Mucosa of stomach (tissue), 1 donor: ENCODE measurements around the gene B3GALT4.
"Not testable (repeated sequence)": the region's sequence is repeated elsewhere in the genome, so short reads cannot be mapped to it uniquely, and the experiment has no call there.

ENCODE experiments used
- H3K27me3 ChIP-seq: one replicate; pipeline ENCODE4 v1.7.0; 2013; ENCODE audit warnings: mild to moderate bottlenecking, low read length; ENCODE audit not compliant: control insufficient read depth, insufficient read depth
- H3K36me3 ChIP-seq: one replicate; pipeline ENCODE4 v1.7.0; 2013; ENCODE audit warnings: low read length; ENCODE audit not compliant: control insufficient read depth, insufficient read depth
- H3K4me1 ChIP-seq: one replicate; pipeline ENCODE4 v1.7.0; 2013; ENCODE audit warnings: mild to moderate bottlenecking, low read length; ENCODE audit not compliant: control insufficient read depth, insufficient read depth
- H3K4me3 ChIP-seq: one replicate; pipeline ENCODE4 v1.7.0; 2013; ENCODE audit warnings: low read length
- H3K9ac ChIP-seq: one replicate; pipeline ENCODE4 v1.7.0; 2013; ENCODE audit warnings: mild to moderate bottlenecking, low read length, moderate library complexity
- H3K9me3 ChIP-seq: one replicate; pipeline ENCODE4 v1.7.0; 2013; ENCODE audit warnings: mild to moderate bottlenecking, low read length, moderate library complexity; ENCODE audit not compliant: control insufficient read depth
- donor health status: Pancreatic carcinoma.

B3GALT4 gene

GRCh38 chr6:33250731-33251130 is 26.2 kb upstream of the B3GALT4 start:
- no peaks in the 10 kb centered on the region for H3K9me3 ChIP-seq
- H3K27me3 ChIP-seq: no peaks in the 10 kb centered on the region
- H3K4me3 ChIP-seq: no peak overlapping the region
- H3K9ac ChIP-seq: no peak overlapping the region
- H3K4me1 ChIP-seq: peaks cover 25% of the 10 kb centered on the region
- H3K36me3 ChIP-seq: no peaks in the 10 kb centered on the region

- H3K36me3 ChIP-seq: no peaks in the 10 kb centered on the region
- H3K27me3 ChIP-seq: no peaks in the 10 kb centered on the region
- H3K4me3 ChIP-seq: no peak overlapping the region
- H3K9me3 ChIP-seq: no peaks in the 10 kb centered on the region
- no peak overlapping the region for H3K9ac ChIP-seq
- peaks cover 25% of the 10 kb centered on the region for H3K4me1 ChIP-seq
Measured at GRCh38 chr6:33251395-33252012, 25.4 kb upstream of the B3GALT4 start.

GRCh38 chr6:33252759-33253158 is 24.2 kb upstream of the B3GALT4 start:
- Histone ChIP-seq H3K4me3 (no peak overlapping the region), H3K27me3 (no peaks in the 10 kb centered on the region), H3K9ac (no peak overlapping the region), H3K4me1 (peaks cover 25% of the 10 kb centered on the region), H3K9me3 (no peaks in the 10 kb centered on the region), H3K36me3 (no peaks in the 10 kb centered on the region)

GRCh38 chr6:33254591-33254990 is 22.3 kb upstream of the B3GALT4 start:
- peaks cover 11% of the 10 kb centered on the region for H3K4me1 ChIP-seq
- H3K4me3 ChIP-seq: no peak overlapping the region
- no peaks in the 10 kb centered on the region for H3K9me3 ChIP-seq
- no peaks in the 10 kb centered on the region for H3K36me3 ChIP-seq
- H3K9ac ChIP-seq: no peak overlapping the region
- H3K27me3 ChIP-seq: no peaks in the 10 kb centered on the region

- Histone ChIP-seq H3K9me3 (no peaks in the 10 kb centered on the region), H3K36me3 (peaks cover 7% of the 10 kb centered on the region)
Measured at GRCh38 chr6:33259032-33259431, 17.9 kb upstream of the B3GALT4 start.

GRCh38 chr6:33262490-33262889 is 14.4 kb upstream of the B3GALT4 start:
- peaks cover 22% of the 10 kb centered on the region for H3K36me3 ChIP-seq
- not testable (repeated sequence) for H3K9ac ChIP-seq, H3K27me3 ChIP-seq, H3K4me3 ChIP-seq, H3K4me1 ChIP-seq, H3K9me3 ChIP-seq

More at GRCh38 chr6:33259032-33259431, 17.9 kb upstream of the B3GALT4 start:
- no peaks in the 10 kb centered on the region for H3K4me1 ChIP-seq
- no peaks in the 10 kb centered on the region for H3K27me3 ChIP-seq
- H3K9ac ChIP-seq: no peak overlapping the region
- no peak overlapping the region for H3K4me3 ChIP-seq

GRCh38 chr6:33264015-33264414 is 12.9 kb upstream of the B3GALT4 start:
- Histone ChIP-seq H3K9me3 (no peaks in the 10 kb centered on the region), H3K9ac (no peak overlapping the region), H3K27me3 (no peaks in the 10 kb centered on the region), H3K36me3 (peaks cover 29% of the 10 kb centered on the region), H3K4me1 (no peaks in the 10 kb centered on the region), H3K4me3 (no peak overlapping the region)

GRCh38 chr6:33271117-33271467 is 5.8 kb upstream of the B3GALT4 start:
- Histone ChIP-seq H3K36me3 (peaks cover 17% of the 10 kb centered on the region), H3K4me1 (peaks cover 35% of the 10 kb centered on the region), H3K27me3 (no peaks in the 10 kb centered on the region), H3K4me3 (peak overlapping the region; percentile 97), H3K9ac (peak overlapping the region; percentile 99), H3K9me3 (no peaks in the 10 kb centered on the region)

- Histone ChIP-seq H3K9me3 (no peaks in the 10 kb centered on the region), H3K27me3 (no peaks in the 10 kb centered on the region), H3K4me3 (peak within 1 kb of the TSS; percentile 97), H3K36me3 (peaks cover 21% of the 10 kb centered on the region), H3K4me1 (peaks cover 41% of the 10 kb centered on the region), H3K9ac (peak within 1 kb of the TSS; percentile 99)
Measured at GRCh38 chr6:33271468-33272274, 5.3 kb upstream of the B3GALT4 start, which contains the start of the genes RPS18 and VPS52. Gene RPS18 (plus strand): TSS chr6:33272075. CDS start chr6:33272120, 45 bp downstream. Gene VPS52 (minus strand): TSS chr6:33271876. CDS start chr6:33271675, 201 bp downstream.

- no peaks in the 10 kb centered on the region for H3K27me3 ChIP-seq
- peaks cover 13% of the 10 kb centered on the region for H3K36me3 ChIP-seq
- no peaks in the 10 kb centered on the region for H3K9me3 ChIP-seq
- peak overlapping the region; percentile 97 for H3K4me3 ChIP-seq
- peaks cover 43% of the 10 kb centered on the region for H3K4me1 ChIP-seq
- peak overlapping the region; percentile 99 for H3K9ac ChIP-seq
Measured at GRCh38 chr6:33272275-33273128, 4.4 kb upstream of the B3GALT4 start.

- peak overlapping the region; percentile 99 for H3K9ac ChIP-seq
- peaks cover 10% of the 10 kb centered on the region for H3K36me3 ChIP-seq
- H3K27me3 ChIP-seq: no peaks in the 10 kb centered on the region
- H3K4me1 ChIP-seq: peaks cover 51% of the 10 kb centered on the region
- no peaks in the 10 kb centered on the region for H3K9me3 ChIP-seq
- peak overlapping the region; percentile 97 for H3K4me3 ChIP-seq
Measured at GRCh38 chr6:33273129-33273923, 3.6 kb upstream of the B3GALT4 start.
